Lower lobe of right lung (tissue), 2 donors: ENCODE measurements around the gene KIAA1217. TPM values are rescaled to one million over a fixed set of nuclear protein-coding genes. Genes with fewer than 3 reads are reported as not detected.
A peak's percentile ranks its signal among the peaks of the same experiment; 100 is the strongest.

ENCODE experiments used
- ATAC-seq, 2 donors: fragments of 200-7000 bp; cut with Tn5 transposase; one replicate each; pipeline ENCODE4 v1.9.1; 2020 to 2022; ENCODE audit warnings: mild to moderate bottlenecking in 2 of 2, moderate library complexity in 2 of 2
- DNase-seq: peaks from one replicate; pipeline ENCODE4 v3.0.0-alpha.2; 2020
- H3K27ac ChIP-seq: fragments of 200-600 bp; one replicate; pipeline ENCODE4 v1.8.0; 2022
- H3K27me3 ChIP-seq: fragments of 200-600 bp; one replicate; pipeline ENCODE4 v1.8.0; 2022; ENCODE audit warnings: low read depth
- H3K36me3 ChIP-seq: fragments of 200-600 bp; one replicate; pipeline ENCODE4 v1.8.0; 2022; ENCODE audit warnings: mild to moderate bottlenecking
- H3K4me1 ChIP-seq: fragments of 200-600 bp; one replicate; pipeline ENCODE4 v1.8.0; 2022
- H3K4me3 ChIP-seq: fragments of 200-600 bp; one replicate; pipeline ENCODE4 v1.8.0; 2022; ENCODE audit warnings: mild to moderate bottlenecking
- H3K9me3 ChIP-seq: fragments of 200-600 bp; one replicate; pipeline ENCODE4 v1.8.0; 2022
- intact Hi-C: fragments of 100-400 bp; cut with DNase I; formaldehyde crosslinking; loops from one replicate; pipeline ENCODE4 v1.11.0; 2022
- total RNA-seq: library from RNA; stranded (reverse); fragmentation: NEBNext Ultra II Directional; extraction: Animal tissue kit (Norgen Biotek cat#: 25700); gene quantifications from one replicate; pipeline ENCODE4 v1.2.1, GENCODE V29; 2021
- TF ChIP-seq, protein P1 (sequence below): fragments of 200-600 bp; IDR thresholded peaks from one replicate; pipeline ENCODE4 v1.8.0; 2022; ENCODE audit warnings: antibody characterized with exemption, mild to moderate bottlenecking
- donor health status: DM: no; HTN: yes; CAD: no; lungs with severe emphysema.

KIAA1217 gene
- total RNA-seq, 1 donor from 2014 or later = 37.2 TPM

DNA sequence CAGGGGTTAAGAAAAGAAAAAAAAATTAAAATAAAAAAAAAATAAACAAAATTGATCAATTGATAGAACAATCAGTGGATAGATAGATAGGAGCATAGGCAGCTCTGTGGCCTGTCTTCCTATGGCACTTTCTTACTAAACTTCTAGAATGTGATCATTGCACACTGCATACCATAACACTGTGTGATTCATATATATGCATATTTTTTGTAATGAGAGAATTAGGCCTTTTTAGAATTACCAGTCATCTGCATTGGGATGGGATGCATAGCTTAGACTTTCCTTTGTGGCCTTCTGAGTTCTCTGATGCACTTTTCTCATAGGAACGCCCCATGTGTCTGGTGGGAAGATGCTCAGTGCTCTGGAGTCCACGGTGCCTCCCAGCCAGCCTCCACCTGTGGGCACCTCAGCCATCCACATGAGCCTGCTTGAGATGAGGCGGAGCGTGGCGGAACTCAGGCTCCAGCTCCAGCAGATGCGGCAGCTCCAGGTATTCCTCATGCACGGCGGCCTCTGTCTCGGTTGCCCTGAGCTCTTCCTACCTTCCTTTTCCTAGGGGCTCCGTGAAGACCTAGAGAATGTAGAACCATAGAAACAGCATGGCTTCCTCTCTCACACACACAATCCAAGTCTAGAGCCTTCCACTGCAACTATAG lies 292.2 kb downstream of the KIAA1217 start:
- Histone ChIP-seq H3K36me3 (peaks cover 14% of the 10 kb centered on the region), H3K27me3 (no peaks in the 10 kb centered on the region), H3K4me1 (peaks cover 9% of the 10 kb centered on the region), H3K4me3 (no peak overlapping the region), H3K27ac (no peak overlapping the region), H3K9me3 (no peaks in the 10 kb centered on the region)
- ATAC-seq (no peak), DNase-seq (no peak)
- TF ChIP-seq, protein P1, sequence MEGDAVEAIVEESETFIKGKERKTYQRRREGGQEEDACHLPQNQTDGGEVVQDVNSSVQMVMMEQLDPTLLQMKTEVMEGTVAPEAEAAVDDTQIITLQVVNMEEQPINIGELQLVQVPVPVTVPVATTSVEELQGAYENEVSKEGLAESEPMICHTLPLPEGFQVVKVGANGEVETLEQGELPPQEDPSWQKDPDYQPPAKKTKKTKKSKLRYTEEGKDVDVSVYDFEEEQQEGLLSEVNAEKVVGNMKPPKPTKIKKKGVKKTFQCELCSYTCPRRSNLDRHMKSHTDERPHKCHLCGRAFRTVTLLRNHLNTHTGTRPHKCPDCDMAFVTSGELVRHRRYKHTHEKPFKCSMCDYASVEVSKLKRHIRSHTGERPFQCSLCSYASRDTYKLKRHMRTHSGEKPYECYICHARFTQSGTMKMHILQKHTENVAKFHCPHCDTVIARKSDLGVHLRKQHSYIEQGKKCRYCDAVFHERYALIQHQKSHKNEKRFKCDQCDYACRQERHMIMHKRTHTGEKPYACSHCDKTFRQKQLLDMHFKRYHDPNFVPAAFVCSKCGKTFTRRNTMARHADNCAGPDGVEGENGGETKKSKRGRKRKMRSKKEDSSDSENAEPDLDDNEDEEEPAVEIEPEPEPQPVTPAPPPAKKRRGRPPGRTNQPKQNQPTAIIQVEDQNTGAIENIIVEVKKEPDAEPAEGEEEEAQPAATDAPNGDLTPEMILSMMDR = no peak
- intact Hi-C loops = no loop called here

DNA sequence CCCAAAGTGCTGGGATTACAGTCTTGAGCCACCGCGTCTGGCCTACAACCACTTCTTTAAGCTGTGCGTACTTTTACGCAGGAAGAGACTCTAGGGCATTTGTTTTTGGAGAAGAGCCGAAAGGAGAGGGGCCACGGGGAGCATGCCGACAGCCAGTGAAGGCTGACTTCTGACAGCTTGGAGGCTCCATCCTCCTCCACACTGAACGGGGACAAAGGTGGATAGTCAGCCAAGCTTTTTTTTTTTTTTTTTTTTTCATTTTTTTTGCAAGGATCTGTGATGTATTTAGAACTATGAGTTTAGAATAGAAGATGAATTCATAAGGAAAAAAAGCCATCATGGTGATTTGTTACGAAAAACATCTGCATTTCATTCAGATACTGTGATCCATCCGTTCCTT lies 293.1 kb downstream of the KIAA1217 start:
- peaks cover 9% of the 10 kb centered on the region for H3K4me1 ChIP-seq
- H3K36me3 ChIP-seq = peaks cover 8% of the 10 kb centered on the region
- TF ChIP-seq, protein P1 = no peak
- no peak overlapping the region for H3K27ac ChIP-seq
- DNase-seq = no peak
- no peak for ATAC-seq
- no peaks in the 10 kb centered on the region for H3K9me3 ChIP-seq
- H3K27me3 ChIP-seq = no peaks in the 10 kb centered on the region
- no peak overlapping the region for H3K4me3 ChIP-seq
- intact Hi-C loops = no loop called here

DNA sequence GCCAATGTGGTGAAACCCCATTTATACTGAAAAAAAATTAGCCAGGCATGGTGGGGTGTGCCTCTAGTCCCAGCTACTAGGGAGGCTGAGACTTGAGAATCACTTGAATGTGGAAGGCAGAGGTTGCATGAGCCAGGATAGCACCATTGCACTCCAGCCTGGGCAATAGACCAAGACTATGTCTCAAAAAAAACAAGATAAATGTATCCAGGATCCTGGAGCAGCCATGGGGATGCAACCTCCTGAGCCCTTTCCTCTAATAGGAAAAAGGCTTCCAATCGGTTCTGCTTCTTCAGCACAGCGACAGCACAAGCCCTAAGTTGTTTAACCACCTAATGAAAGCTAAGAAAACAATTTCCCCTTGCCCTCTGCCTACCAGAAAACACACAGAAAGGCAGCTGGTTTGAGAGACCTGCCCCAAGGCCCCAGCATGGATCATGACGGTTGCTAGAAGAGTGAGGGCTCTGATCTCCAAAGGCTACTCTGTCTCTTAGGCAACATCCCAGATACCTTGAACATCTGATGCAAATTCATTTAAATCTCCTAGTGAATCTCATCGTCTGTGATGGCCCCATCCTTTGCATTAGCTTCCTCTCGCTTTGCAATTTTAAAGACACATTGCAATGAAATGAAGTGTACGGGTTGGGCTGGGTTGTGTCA lies 294.0 kb downstream of the KIAA1217 start:
- Histone ChIP-seq H3K4me1 (peaks cover 9% of the 10 kb centered on the region), H3K9me3 (no peaks in the 10 kb centered on the region), H3K4me3 (no peak overlapping the region), H3K36me3 (peaks cover 6% of the 10 kb centered on the region), H3K27me3 (no peaks in the 10 kb centered on the region), H3K27ac (no peak overlapping the region)
- TF ChIP-seq, protein P1 = no peak
- DNase-seq (no peak), ATAC-seq (no peak)
- intact Hi-C loops = no loop called here

DNA sequence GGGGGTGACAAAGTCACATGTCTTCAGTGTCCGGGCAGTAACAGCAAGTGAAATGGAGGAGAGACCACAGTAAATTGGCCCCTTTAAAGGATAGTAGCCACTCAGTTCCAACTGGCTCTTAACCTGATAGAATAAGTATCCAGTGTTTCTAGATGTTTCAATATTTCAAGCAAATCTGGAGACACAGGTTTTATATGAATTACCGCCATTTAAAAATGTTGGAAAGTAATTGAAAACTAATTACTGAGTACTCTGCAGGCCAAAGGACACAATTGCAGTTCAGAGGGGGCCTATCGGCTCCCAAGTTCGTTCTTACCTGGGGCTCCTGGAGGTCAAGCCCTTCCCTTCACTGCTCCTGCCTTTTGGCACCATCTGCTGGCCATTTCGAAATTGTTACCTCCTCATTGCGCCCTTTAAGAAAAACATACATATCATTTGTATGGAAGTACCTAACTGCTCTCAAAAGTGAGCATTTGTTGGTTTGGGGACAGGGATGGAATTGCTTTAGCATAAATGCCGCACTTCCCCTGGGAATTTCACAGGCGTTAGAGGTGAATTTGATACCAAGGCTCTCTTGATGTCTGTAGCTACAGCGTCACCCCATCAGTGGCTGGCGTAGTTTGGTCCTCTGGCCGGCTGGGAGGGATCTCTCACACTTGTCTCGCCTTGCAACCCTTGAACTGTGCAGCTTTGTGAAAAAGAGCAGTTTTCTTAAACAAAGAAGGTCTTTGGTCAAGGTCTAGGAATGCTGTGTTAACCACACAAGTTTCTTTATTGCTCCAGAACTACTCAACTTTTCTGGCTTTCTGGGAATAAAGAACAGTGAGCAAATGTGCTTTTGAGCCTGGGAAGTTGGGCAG lies 294.8 kb downstream of the KIAA1217 start:
- TF ChIP-seq, protein P1 = peak; percentile 57
- H3K27me3 ChIP-seq = no peaks in the 10 kb centered on the region
- no peaks in the 10 kb centered on the region for H3K9me3 ChIP-seq
- DNase-seq (no peak), ATAC-seq (peak; percentile 60 to 75)
- intact Hi-C loops = no loop called here
- H3K36me3 ChIP-seq = peaks cover 6% of the 10 kb centered on the region
- H3K27ac ChIP-seq = no peak overlapping the region
- H3K4me3 ChIP-seq = no peak overlapping the region
- peaks cover 9% of the 10 kb centered on the region for H3K4me1 ChIP-seq

DNA sequence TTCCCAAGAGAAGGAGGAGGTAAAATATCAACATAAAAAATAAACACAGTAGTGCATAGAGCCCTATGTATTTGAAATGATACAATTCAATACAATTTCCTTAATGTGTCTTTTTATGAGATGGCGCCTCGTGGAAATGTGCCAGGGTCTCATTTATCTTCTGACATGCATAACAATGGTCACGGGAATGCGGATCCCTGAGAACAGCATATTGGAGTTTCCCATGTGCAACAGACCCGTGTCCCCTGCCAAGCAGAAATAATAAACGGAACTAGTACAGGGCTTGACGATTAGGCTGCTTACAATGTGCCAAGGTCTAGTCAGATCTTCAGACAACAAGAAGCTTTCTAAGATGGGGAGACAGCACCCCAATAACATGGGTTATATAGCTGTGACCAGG lies 296.8 kb downstream of the KIAA1217 start:
- DNase-seq (no peak), ATAC-seq (peak in 1 of 2 donors; percentile 43)
- Histone ChIP-seq H3K4me1 (peaks cover 9% of the 10 kb centered on the region), H3K27me3 (no peaks in the 10 kb centered on the region), H3K27ac (no peak overlapping the region), H3K9me3 (no peaks in the 10 kb centered on the region), H3K36me3 (peaks cover 6% of the 10 kb centered on the region), H3K4me3 (no peak overlapping the region)
- TF ChIP-seq, protein P1 = no peak
- intact Hi-C loops = no loop called here
